Hepatocyte (in vitro differentiated cells): ENCODE data around the gene CENPT. TPM values are rescaled to one million over a fixed set of nuclear protein-coding genes. Genes with fewer than 3 reads are reported as not detected.

Experiments used
- DNase-seq: peaks from one replicate; pipeline ENCODE4 v3.0.0-alpha.2; 2016; ENCODE audit warnings: low spot score
- H2AFZ ChIP-seq: fragments of 200-600 bp; sonication (generic); 2 replicates; pipeline ENCODE4 v1.6.0; 2016; ENCODE audit warnings: antibody characterized with exemption, mild to moderate bottlenecking
- H3K27ac ChIP-seq: fragments of 200-600 bp; sonication (generic); 2 replicates; pipeline ENCODE4 v1.5.1; 2016; ENCODE audit warnings: mild to moderate bottlenecking
- H3K27me3 ChIP-seq: fragments of 200-600 bp; sonication (generic); 2 replicates; pipeline ENCODE4 v1.6.1; 2016
- H3K36me3 ChIP-seq: fragments of 200-600 bp; sonication (generic); replicated peaks from 2 replicates; pipeline ENCODE4 v1.5.1; 2016; ENCODE audit warnings: low read depth; ENCODE audit not compliant: insufficient read depth
- H3K4me1 ChIP-seq: fragments of 200-600 bp; sonication (generic); 2 replicates; pipeline ENCODE4 v1.5.1; 2016; ENCODE audit warnings: mild to moderate bottlenecking, moderate library complexity; ENCODE audit not compliant: insufficient read depth
- H3K4me2 ChIP-seq: fragments of 200-600 bp; sonication (generic); 2 replicates; pipeline ENCODE4 v1.6.0; 2016
- H3K4me3 ChIP-seq: fragments of 200-600 bp; sonication (generic); 2 replicates; pipeline ENCODE4 v1.5.1; 2016; ENCODE audit warnings: mild to moderate bottlenecking
- H3K79me2 ChIP-seq: fragments of 200-600 bp; sonication (generic); 2 replicates; pipeline ENCODE4 v1.6.0; 2017; ENCODE audit warnings: mild to moderate bottlenecking
- H3K9me2 ChIP-seq: fragments of 200-600 bp; sonication (generic); replicated peaks from 2 replicates; pipeline ENCODE4 v1.6.0; 2017; ENCODE audit warnings: mild to moderate bottlenecking; ENCODE audit not compliant: insufficient read depth
- H3K9me3 ChIP-seq: fragments of 200-600 bp; sonication (generic); 2 replicates; pipeline ENCODE4 v1.5.1; 2016; ENCODE audit warnings: low read depth, mild to moderate bottlenecking
- H4K20me1 ChIP-seq: fragments of 200-600 bp; sonication (generic); 2 replicates; pipeline ENCODE4 v1.6.0; 2016; ENCODE audit warnings: mild to moderate bottlenecking; ENCODE audit not compliant: insufficient read depth, poor library complexity, severe bottlenecking
- CTCF ChIP-seq: fragments of 200-600 bp; sonication (generic); IDR thresholded peaks from 2 replicates; pipeline ENCODE4 v1.5.1; 2016; ENCODE audit warnings: antibody characterized with exemption, mild to moderate bottlenecking; ENCODE audit not compliant: poor library complexity
- EZH2 ChIP-seq: fragments of 200-600 bp; sonication (generic); IDR thresholded peaks from 2 replicates; pipeline ENCODE4 v1.6.1; 2016; ENCODE audit warnings: antibody characterized with exemption, mild to moderate bottlenecking, borderline replicate concordance
- EZH2phosphoT487 ChIP-seq: fragments of 200-600 bp; sonication (generic); IDR thresholded peaks from one replicate; pipeline ENCODE4 v1.6.1; 2018; ENCODE audit warnings: antibody characterized with exemption, mild to moderate bottlenecking, low read depth, moderate library complexity; ENCODE audit not compliant: unreplicated experiment, severe bottlenecking
- WGBS: methylation state at CpG from one replicate; pipeline ENCODE4 v1.1.6; 2016; ENCODE audit warnings: low lambda C conversion rate; ENCODE audit errors: missing lambda C conversion rate; 5-methylcytosine and 5-hydroxymethylcytosine counted together
- polyA plus RNA-seq: library from polyadenylated mRNA; unstranded; fragments of >200 nt; fragmentation: Nextera tagmentation; extraction: Ambion mirVana; gene quantifications from 2 replicates; pipeline ENCODE4 v1.2.1, GENCODE V29; 2016
- total RNA-seq: library from RNA; depleted of rRNA; stranded (reverse); fragments of >200 nt; gene quantifications from 2 replicates; pipeline ENCODE4 v1.2.3, GENCODE V29; 2014

The CENPT gene
- total and polyA plus RNA-seq, 2 experiments from 2014 or later = 38.1 to 84.0 TPM

- 95% methylated on average over 19 of the region's 19 CpGs for WGBS
- Histone ChIP-seq H2AFZ (no peak overlapping the region), H3K27me3 (no peaks in the 10 kb centered on the region), H3K27ac (no peak overlapping the region), H3K4me2 (no peak overlapping the region), H4K20me1 (no peaks in the 10 kb centered on the region), H3K4me1 (peaks cover 3% of the 10 kb centered on the region), H3K36me3 (no peaks in the 10 kb centered on the region), H3K79me2 (no peaks in the 10 kb centered on the region), H3K9me2 (no peaks in the 10 kb centered on the region), H3K4me3 (no peak overlapping the region), H3K9me3 (no peaks in the 10 kb centered on the region)
- no peak for DNase-seq
- TF ChIP-seq CTCF (no peak), EZH2 (no peak)
Observed at GRCh38 chr16:67885976-67886375, 38.5 kb upstream of the CENPT start.

GRCh38 chr16:67885545-67885944, 38.1 kb upstream of the CENPT start:
- Histone ChIP-seq H3K27ac (no peak overlapping the region), H3K4me1 (peaks cover 3% of the 10 kb centered on the region), H3K9me2 (no peaks in the 10 kb centered on the region), H3K9me3 (no peaks in the 10 kb centered on the region), H3K79me2 (no peaks in the 10 kb centered on the region), H3K27me3 (no peaks in the 10 kb centered on the region), H3K4me3 (no peak overlapping the region), H3K36me3 (no peaks in the 10 kb centered on the region), H4K20me1 (no peaks in the 10 kb centered on the region), H3K4me2 (no peak overlapping the region), H2AFZ (no peak overlapping the region)
- DNase-seq = no peak
- TF ChIP-seq EZH2phosphoT487 = no peak
- TF ChIP-seq EZH2 = no peak
- no peak for TF ChIP-seq CTCF
- WGBS = 91% methylated on average over 12 of the region's 12 CpGs

GRCh38 chr16:67884684-67885083, 37.2 kb upstream of the CENPT start, which contains the start of gene NRN1L:
Gene NRN1L (plus strand): TSS chr16:67884885. CDS start chr16:67884904, 19 bp downstream.
- Histone ChIP-seq H3K4me1 (peaks cover 3% of the 10 kb centered on the region), H3K4me3 (no peak within 1 kb of the TSS), H4K20me1 (no peaks in the 10 kb centered on the region), H3K27me3 (no peaks in the 10 kb centered on the region), H2AFZ (no peak within 1 kb of the TSS), H3K4me2 (no peak within 1 kb of the TSS), H3K27ac (no peak within 1 kb of the TSS), H3K79me2 (no peaks in the 10 kb centered on the region), H3K9me2 (no peaks in the 10 kb centered on the region), H3K9me3 (no peaks in the 10 kb centered on the region), H3K36me3 (no peaks in the 10 kb centered on the region)
- DNase-seq = peak; percentile 83
- 39% methylated on average over 14 of the region's 22 CpGs for WGBS
- no peak for TF ChIP-seq CTCF

- no peaks in the 10 kb centered on the region for H3K9me2 ChIP-seq
- TF ChIP-seq EZH2phosphoT487 (no peak), CTCF (peak; percentile 66)
- no peaks in the 10 kb centered on the region for H3K36me3 ChIP-seq
- H3K4me3 ChIP-seq = no peak overlapping the region
- H3K79me2 ChIP-seq = no peaks in the 10 kb centered on the region
- peaks cover 3% of the 10 kb centered on the region for H3K4me1 ChIP-seq
- no peaks in the 10 kb centered on the region for H4K20me1 ChIP-seq
- H3K27me3 ChIP-seq = no peaks in the 10 kb centered on the region
- peak; percentile 79 for DNase-seq
- no peak overlapping the region for H3K27ac ChIP-seq
- H2AFZ ChIP-seq = no peak overlapping the region
- 67% methylated on average over 11 of the region's 11 CpGs for WGBS
- H3K4me2 ChIP-seq = no peak overlapping the region
- no peaks in the 10 kb centered on the region for H3K9me3 ChIP-seq
Observed at GRCh38 chr16:67883872-67884261, 36.4 kb upstream of the CENPT start.
